Stimulated activated CD4-positive, alpha-beta T cell treated with anti-CD3 and anti-CD28 coated beads, Interleukin-15, amount 100 ng/mL, for 24 hours (primary cell): Measurements from ENCODE around the gene SLC25A42.
A peak's percentile ranks its signal among the peaks of the same experiment; 100 is the strongest.

Experiments used
- DNase-seq: peaks from one replicate; pipeline ENCODE4 v3.0.0-alpha.2; 2020

The SLC25A42 gene

GRCh38 chr19:19051478-19052213, 12.1 kb upstream of the SLC25A42 start:
- no peak for DNase-seq

GRCh38 chr19:19052921-19053320, 10.9 kb upstream of the SLC25A42 start:
- DNase-seq = no peak

GRCh38 chr19:19053508-19054314, 10.1 kb upstream of the SLC25A42 start:
- DNase-seq = peak; percentile 64

- no peak for DNase-seq
These were observed 9.4 kb upstream of the SLC25A42 start for GRCh38 chr19:19054315-19054938.

- no peak for DNase-seq
These were observed 8.8 kb upstream of the SLC25A42 start for GRCh38 chr19:19054939-19055440.

- DNase-seq = no peak
These were observed 8.1 kb upstream of the SLC25A42 start for GRCh38 chr19:19055701-19056100.

DNA sequence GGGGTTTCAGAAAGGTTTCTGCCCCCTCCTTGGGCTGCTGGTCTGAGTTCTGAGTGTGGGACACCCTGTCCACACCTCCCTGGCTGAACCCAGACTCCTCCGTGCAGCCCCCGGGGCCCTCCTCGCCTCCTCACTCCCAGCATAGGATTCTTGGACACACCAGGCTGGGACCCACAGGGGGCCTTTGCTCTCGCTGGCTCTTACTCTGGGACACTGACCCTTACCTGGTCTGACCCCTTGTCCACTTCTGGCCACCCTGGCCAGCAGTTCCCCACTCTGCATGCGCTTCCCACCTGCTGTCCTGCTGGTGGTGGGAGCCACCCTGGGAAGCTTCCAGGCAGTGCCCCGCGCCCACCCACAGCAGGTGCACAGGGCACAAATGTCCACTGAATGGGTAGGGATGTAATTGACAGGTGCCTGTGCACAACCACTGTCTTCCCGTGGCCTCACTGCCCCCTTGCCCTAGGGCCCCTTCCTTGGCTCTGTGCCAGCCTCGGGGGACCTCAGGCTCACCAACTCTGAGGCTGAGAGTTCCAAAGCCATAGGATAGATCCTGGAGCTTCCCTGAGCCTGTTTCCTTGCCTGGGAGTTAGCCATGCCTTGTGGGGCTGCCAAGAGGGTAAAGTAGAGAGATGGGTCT, 7.0 kb upstream of the SLC25A42 start:
- DNase-seq = no peak

DNA sequence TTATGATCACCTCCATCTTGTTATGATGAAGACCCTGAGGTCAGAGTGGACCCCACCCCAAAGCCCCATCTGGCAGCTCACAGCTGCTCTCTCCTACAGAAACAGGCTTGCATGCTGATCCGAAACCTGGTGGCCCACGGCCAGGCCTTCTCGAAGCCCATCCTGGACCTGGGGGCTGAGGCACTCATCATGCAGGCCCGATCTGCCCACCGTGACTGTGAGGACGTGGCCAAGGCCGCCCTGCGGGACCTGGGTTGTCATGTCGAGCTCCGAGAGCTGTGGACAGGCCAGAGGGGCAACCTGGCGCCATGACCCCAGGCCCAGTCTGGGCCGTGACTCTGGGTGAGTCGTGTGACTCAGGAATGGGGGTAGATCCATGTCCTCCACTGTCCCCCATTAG, 6.5 kb upstream of the SLC25A42 start:
- no peak for DNase-seq

- DNase-seq = no peak
These were observed 6.1 kb upstream of the SLC25A42 start for GRCh38 chr19:19057720-19058119.

GRCh38 chr19:19059018-19059836, 4.6 kb upstream of the SLC25A42 start:
- no peak for DNase-seq

GRCh38 chr19:19059837-19060611, 3.8 kb upstream of the SLC25A42 start:
- no peak for DNase-seq

DNA sequence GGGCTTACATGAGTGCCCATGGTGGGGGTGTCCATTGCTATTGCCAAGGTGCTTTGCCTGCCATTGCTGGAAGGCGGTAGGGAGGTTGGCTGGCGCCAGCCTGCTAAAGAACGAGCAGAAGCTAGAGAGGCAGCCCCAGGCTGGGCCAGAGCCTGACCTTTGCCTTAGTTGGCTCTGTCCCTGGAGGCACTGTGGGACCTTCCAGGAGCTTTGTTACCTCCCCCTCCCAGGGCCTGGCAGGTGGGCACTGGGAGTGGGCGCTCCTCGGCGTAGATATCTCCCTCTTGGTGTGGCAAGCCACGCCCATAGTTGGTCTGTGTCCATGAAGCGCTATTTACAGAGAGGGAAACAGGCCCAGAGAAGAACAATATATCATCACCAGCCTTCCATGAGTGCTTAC, 2.3 kb upstream of the SLC25A42 start:
- DNase-seq = no peak

- DNase-seq = peak; percentile 57
These were observed 1.2 kb upstream of the SLC25A42 start for GRCh38 chr19:19062454-19063182.

GRCh38 chr19:19064098-19064722, 416 bp downstream of the SLC25A42 start:
- no peak for DNase-seq

GRCh38 chr19:19064811-19065745, 1.3 kb downstream of the SLC25A42 start:
- DNase-seq = peak; percentile 56

- no peak for DNase-seq
These were observed 3.7 kb downstream of the SLC25A42 start for GRCh38 chr19:19067276-19068072.

DNA sequence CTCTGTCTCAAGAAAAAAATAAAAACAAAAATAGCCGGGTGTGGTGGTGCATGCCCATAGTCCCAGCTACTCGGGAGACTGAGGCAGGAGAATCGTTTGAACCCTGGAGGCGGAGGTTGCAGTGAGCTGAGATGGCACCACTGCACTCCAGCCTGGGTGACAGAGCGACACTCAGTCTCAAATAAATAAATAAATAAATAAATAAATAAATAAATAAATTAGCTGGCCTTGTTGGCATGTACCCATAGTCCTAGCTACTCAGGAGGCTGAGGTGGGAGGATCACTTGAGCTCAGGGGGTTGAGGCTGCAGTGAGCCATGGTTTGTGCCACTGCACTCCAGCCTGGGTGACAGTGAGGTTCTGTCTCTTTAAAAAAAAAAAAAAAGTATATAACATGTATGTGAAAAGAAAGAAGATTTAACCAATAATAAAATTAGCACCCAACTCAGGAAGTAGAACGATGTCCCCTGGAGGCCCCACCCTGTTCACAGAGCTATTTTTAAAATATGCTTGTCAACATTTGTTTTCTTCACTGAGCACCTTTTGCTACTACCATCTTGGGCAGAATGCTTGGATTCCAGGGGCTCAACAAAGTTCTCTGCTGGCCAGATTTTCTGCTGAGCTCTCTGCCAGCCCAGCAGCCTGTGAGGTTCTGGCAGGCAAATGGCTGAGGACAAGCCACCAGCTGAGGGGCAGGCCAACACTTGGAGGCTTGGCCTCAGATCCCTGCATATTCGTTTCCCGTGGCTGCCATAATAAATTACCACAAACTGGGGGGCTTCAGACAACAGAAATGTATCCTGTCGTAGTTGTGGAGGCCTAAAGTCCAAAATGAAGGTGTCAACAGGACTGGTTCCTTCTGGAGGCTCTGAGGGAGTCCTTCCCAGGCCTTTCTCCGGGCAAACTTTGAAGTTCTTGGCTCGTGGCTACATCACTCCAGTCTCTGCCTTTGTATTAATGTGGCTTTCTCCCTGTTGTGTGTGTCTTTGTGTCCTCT, 5.2 kb downstream of the SLC25A42 start:
- no peak for DNase-seq
